HG03469 (cell line): Measurements from ENCODE around the gene TRAPPC10.

Experiments
- ATAC-seq: cut with Tn5 transposase; IDR thresholded peaks from one replicate; pipeline ENCODE4 v1.9.1; 2021; ENCODE audit warnings: mild to moderate bottlenecking, moderate library complexity, moderate number of reproducible peaks; ENCODE audit not compliant: unreplicated experiment

The TRAPPC10 gene, protein sequence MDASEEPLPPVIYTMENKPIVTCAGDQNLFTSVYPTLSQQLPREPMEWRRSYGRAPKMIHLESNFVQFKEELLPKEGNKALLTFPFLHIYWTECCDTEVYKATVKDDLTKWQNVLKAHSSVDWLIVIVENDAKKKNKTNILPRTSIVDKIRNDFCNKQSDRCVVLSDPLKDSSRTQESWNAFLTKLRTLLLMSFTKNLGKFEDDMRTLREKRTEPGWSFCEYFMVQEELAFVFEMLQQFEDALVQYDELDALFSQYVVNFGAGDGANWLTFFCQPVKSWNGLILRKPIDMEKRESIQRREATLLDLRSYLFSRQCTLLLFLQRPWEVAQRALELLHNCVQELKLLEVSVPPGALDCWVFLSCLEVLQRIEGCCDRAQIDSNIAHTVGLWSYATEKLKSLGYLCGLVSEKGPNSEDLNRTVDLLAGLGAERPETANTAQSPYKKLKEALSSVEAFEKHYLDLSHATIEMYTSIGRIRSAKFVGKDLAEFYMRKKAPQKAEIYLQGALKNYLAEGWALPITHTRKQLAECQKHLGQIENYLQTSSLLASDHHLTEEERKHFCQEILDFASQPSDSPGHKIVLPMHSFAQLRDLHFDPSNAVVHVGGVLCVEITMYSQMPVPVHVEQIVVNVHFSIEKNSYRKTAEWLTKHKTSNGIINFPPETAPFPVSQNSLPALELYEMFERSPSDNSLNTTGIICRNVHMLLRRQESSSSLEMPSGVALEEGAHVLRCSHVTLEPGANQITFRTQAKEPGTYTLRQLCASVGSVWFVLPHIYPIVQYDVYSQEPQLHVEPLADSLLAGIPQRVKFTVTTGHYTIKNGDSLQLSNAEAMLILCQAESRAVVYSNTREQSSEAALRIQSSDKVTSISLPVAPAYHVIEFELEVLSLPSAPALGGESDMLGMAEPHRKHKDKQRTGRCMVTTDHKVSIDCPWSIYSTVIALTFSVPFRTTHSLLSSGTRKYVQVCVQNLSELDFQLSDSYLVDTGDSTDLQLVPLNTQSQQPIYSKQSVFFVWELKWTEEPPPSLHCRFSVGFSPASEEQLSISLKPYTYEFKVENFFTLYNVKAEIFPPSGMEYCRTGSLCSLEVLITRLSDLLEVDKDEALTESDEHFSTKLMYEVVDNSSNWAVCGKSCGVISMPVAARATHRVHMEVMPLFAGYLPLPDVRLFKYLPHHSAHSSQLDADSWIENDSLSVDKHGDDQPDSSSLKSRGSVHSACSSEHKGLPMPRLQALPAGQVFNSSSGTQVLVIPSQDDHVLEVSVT

GRCh38 chr21:44011579-44012473, at the start of gene TRAPPC10:
TSS of gene TRAPPC10 (plus strand) at chr21:44012309. CDS start at chr21:44012494, 185 bp downstream.
- ATAC-seq, result no peak

DNA sequence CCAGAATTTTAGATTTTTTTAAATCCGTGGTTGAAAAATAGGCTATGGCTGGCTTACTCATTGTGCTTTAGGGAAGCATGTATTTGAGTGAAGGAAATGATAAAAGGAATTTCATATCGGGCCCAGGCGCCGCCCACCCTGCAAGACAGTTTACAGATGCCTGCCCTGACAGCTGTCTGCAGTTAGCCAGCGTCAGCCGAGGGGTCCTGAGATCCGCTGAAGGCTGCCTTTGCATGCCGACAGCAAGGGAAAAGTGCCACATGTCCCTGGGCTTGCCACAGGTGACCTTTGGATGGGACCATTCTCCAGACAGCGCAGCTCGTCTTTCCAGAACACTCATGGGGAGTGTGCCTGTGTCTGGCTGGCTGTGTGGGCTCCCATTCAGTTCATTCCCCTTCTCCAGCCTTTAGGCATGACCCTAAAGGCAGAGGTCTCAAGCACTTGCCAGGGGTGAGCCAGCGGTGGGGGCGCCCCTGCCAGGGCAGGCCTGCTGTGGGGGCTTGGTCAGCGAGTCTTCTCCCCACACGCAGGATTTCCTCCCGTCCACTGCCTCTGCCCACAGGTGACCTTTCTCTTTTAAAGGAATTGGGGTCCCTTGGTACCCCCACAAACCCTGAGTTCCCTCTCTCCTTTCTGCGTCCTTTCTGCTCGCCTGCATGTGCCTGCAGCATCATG, 46.1 kb upstream of the TRAPPC10 start:
- no peak for ATAC-seq

DNA sequence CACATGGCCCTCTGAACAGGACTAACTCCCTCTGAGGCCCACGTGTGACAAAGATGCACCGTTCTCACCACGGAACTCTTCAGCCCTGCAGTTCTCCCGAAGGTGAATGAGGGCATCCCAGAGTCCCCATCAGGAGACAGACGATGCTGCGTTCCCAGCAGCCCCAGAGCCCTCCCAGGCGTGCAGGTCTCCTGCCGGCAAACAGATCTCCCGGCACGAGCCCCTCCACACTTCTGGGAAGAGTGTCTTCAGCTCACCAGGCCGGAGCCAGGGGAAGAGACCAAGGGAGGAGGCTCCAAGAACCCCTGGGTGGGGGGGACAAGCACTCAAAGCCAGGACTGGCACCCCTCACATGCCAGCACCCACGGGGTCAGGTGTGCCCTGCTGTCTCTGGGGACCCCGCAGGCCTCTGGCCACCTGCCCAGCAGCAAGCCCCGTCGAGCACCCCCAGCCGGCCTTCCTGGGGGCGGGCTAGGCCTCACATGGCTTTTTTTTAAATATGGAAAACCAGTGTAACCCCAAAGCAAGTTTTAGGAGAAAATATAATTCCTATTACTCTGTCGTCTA, 45.1 kb upstream of the TRAPPC10 start:
- no peak for ATAC-seq

DNA sequence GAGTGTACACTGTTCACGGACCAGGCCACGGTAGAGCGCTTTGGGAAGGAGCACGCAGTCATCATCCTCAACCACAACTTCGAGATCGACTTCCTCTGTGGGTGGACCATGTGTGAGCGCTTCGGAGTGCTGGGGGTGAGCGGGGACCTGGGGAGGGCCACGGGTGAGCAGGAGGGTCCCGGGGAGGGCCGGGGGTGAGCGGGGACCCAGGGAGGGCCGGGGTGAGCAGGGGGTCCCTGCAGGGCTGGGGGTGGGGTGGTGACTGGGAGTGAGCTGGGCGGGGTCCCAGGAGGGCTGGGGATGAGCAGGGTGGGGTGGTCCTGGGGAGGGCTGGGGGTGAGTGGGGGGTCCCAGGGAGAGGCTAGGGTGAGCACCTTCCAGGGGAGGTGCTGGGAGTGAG, 44.1 kb upstream of the TRAPPC10 start:
- no peak for ATAC-seq

DNA sequence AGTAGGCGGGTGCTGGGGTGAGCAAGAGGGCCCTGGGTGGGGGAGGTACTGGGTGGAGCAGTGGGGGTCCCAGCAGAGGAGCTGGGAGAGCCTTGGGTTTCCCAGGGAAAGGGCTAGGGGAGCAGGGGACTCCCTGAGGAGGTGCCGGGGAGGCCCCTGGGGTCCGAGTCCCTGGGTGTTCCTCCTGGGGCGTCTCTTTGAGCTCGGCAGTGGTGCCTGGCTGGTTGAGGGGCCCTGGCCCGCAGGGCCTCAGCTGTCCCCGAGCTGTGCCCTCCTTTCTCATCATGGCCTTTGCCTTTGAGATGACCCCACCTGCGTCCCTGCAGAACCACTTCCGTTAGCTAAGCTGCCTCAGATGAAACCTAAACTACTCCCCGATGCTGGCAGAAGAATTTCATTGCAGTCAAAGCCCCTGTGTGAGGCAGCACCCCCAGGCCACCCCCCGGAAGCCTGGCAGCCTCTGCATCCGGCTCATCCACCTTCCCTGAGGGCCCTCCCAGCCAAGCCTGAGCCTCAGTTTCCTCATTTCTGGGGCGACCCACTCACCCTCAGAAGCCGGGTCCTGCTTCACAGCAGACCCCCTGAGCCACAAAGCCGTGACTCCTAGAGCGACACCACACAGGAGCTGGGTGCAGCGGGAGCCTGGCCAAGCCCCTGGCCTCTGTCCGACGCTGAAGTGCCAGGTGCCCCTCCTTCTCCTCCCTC, 43.5 kb upstream of the TRAPPC10 start:
- no peak for ATAC-seq

DNA sequence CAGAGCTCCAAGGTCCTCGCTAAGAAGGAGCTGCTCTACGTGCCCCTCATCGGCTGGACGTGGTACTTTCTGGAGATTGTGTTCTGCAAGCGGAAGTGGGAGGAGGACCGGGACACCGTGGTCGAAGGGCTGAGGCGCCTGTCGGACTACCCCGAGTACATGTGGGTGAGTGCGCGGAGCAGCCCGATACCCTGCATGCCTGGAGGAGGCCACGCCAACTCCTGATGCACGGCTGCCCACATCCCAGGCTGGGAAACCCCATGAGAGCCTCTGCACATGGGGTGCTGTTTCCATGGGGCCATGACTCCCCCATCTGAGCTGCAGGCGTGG, 43.0 kb upstream of the TRAPPC10 start:
- no peak for ATAC-seq

DNA sequence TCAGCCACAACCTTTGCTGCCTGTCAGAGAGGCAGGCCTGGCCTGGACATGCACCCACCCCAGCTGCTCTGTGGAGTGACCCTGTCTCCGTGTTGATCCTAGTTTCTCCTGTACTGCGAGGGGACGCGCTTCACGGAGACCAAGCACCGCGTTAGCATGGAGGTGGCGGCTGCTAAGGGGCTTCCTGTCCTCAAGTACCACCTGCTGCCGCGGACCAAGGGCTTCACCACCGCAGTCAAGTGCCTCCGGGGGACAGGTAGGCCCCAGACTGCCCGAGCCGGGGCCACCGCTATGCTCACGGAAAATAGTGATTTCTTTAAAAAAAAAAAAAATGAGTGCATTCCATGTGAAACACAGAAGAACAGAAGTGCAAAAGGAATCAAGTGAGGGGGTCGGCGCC, 41.6 kb upstream of the TRAPPC10 start:
- no peak for ATAC-seq

GRCh38 chr21:43971201-43971991, 40.7 kb upstream of the TRAPPC10 start:
- no peak for ATAC-seq

- ATAC-seq, result no peak
Measured at GRCh38 chr21:43971992-43972255, 40.2 kb upstream of the TRAPPC10 start.

DNA sequence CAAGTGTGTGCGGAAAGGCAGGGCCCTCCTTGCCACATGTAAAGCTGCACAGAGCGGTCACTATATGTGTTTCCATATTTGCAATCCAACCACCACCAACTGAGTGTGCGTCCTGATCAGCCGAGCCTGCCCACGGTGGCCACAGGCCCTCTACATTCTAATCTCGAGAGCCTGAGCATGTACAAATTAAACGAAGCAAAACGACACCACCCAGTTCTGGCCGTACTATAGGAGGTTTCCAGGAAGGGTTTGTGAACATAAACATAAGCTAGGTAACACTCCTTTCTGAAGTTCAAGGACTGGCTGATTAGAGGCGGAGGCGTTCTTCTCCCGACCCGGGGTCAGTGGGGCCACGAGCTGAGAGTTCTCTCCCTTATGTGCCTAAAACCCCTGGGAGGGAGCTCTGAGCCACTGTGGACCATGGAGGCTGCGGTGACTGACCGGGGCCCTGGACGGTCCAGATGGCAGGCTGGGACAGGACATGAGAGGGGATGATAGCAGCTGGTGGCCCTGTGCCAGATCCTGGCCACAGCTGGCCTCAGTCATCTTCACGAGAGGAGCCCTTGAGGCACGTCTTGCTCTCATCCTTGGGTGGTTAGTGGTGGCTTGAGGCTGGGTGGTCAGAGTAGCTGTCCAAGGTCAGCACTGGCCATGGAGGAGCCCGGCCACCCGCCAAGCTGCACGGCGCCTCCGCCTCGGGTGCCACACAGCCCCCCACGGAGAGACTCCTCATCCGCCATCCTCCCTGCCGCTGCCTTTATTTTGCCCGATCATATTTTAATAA, 39.1 kb upstream of the TRAPPC10 start:
- no peak for ATAC-seq

DNA sequence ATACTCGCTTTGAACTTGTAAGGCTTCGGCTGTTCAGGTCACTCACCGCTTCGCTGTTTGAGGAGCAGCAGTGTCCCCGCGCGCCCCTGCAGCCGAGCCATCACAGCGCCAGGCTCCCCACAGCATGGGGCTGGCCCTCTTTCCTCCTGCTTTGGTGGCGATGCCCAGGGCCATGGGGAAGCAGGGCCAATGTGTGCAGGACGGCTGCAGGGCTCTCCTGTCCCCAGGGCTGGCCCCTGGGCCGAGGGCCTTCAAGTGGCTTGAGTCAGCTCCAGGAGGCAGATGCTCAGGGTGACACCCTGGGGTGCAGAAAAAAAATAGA, 38.5 kb upstream of the TRAPPC10 start:
- ATAC-seq, result no peak

DNA sequence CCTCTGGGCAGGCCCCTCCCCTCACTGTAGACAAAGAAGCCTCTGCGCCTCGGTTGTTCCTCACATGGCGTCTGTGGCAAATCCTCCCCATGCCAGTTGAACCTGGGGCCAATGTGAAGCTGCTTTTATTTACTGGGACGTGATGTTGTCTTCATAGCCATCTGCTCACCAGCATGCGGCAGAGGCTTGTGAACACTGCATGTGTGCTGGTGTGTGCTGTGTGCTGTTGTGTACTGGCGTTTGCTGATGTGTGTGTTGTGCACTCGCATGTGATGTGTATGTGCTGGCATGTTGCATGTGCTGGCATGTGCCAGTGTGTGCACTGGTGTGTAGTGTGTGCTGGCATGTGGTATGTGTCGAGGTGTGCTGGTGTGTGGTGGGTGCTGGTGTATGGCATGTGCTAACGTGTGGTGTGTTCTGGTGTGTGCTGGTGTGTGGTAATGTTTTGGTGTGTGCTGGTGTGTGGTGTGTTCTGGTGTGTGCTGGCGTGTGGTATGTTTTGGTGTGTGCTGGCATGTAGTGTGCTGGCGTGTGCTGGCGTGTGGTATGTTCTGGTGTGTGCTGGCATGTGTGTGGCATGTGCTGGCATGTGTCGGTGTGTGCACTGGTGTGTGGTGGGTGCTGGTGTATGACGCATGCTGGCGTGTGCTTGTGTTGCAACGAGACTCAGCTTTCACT, 37.2 kb upstream of the TRAPPC10 start:
- no peak for ATAC-seq

DNA sequence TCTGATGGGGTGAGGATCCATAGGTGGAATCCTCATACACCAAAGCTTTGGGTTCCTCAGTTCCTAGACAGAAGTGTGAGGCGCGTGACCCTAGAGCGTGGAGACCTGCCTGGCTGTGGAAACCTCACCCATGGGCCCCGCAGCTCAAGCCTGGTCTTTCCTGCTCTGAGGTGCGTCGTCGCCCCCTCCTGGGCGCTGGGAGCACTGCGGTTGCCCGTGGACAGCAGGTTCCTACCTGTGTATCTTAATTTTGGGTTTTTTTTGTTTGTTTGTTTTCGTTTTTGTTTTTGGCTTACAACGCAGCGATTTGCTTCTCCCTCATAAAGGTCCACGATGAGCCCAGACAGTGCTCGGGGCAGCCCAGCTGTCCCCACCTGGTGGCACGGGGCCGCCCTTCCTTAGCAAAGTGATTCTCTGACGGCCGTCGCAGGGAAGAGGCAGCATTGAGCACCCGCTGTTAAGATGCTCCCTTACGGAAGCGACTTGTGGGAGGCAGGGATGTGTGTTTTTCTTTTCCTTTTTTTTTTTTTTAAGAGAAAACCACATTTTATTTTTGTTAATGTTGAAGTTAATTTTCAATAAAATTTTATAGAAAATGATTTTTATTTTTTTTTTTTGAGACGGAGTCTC, 36.5 kb upstream of the TRAPPC10 start:
- no peak for ATAC-seq

DNA sequence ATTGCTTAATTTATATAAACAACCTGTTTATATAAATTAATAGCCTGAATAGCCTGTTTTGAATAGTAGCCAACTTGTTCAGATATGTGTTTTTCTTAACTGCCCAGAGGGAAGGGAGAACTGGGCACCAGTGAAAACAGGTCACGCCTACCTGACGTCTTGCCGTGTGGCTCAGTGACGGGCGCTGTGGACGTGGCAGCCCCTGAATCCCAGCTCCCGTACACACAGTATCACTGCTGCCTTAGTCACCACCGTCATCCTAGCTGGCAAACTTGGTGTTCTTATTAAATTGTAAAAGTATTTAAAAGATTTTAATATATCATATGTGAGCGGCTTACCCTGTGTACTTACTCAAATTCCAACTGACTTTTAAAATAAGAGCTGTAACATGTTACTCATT, 35.4 kb upstream of the TRAPPC10 start:
- no peak for ATAC-seq

DNA sequence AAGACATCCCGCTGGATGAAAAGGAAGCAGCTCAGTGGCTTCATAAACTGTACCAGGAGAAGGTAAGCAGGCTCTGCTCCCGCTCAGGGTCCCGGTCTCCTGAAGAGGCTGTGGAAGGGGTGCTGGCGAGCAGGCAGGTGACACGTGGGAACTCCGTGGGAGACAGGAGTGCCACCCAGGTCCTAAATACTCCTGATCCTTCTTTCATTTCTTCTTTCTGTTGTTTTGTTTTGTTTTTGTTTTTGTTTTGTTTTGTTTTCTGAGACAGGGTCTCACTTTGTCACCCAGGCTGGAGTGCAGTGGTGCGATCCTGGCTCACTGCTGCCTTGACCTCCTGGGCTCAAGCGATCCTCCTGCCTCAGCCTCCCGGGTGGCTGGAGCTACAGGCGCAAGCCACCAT, 34.0 kb upstream of the TRAPPC10 start:
- ATAC-seq, result no peak

DNA sequence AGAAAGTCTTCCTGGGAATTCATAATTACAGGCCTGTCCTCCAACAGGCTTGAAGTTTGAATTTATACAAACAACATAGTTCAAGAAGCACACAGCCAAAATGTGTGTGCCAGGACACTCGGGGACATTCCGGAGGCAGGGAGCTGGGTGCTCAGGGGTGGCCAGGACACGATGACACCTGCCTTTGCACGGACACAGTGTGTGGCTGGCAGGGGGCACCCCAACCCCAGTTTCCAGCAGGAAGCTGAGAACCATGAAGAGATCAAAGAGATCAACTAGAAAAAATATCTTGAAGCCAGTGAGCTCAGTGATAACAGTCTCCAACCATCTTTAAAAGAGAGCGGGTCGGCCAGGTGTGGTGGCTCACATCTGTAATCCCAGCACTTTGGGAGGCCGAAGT, 32.5 kb upstream of the TRAPPC10 start:
- no peak for ATAC-seq
